Epithelial cell of proximal tubule (primary cell): ENCODE data around the gene MDP1. TPM values are rescaled to one million over a fixed set of nuclear protein-coding genes. Genes with fewer than 3 reads are reported as not detected.
"Not testable (repeated sequence)": the region's sequence is repeated elsewhere in the genome, so short reads cannot be mapped to it uniquely, and the experiment has no call there.

Experiments
- DNase-seq: peaks from one replicate; pipeline ENCODE4 v3.0.0-alpha.2; 2011; ENCODE audit warnings: low read depth
- H3K4me3 ChIP-seq: 2 replicates; pipeline ENCODE4 v1.5.1; 2011; ENCODE audit warnings: low read depth, mild to moderate bottlenecking, low read length
- CTCF ChIP-seq: conservative IDR thresholded peaks from 2 replicates; pipeline ENCODE4 v1.5.1; 2012; ENCODE audit warnings: low read depth, mild to moderate bottlenecking, low read length
- total RNA-seq: library from RNA; depleted of rRNA; stranded (reverse); fragments of >200 nt; gene quantifications from 2 replicates; pipeline ENCODE4 v1.2.3, GENCODE V29; 2015

Gene MDP1
- total RNA-seq, 1 donor from 2014 or later, result 26.1 TPM

DNA sequence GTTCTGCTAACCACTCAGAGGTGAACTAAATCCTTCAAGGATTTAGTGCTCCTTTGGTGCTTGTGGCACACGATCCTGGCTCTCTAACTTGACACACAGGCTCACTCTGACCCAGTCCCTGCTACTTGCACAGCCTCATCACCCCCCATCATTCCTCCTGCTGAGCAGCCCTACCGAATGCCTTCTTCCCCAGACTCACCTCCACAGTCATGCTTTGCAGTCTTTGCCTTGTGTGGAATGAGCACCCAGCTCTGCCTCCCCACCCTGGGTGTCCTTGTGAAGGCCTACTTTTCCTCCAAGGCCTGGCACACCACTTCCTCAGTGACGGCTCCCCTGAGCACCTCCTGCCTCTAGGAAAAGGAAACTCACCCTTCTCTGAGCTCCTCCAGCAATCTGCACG lies 34.5 kb upstream of the MDP1 start:
- no peak for DNase-seq
- H3K4me3 ChIP-seq, result no peak overlapping the region
- no peak for TF ChIP-seq CTCF

DNA sequence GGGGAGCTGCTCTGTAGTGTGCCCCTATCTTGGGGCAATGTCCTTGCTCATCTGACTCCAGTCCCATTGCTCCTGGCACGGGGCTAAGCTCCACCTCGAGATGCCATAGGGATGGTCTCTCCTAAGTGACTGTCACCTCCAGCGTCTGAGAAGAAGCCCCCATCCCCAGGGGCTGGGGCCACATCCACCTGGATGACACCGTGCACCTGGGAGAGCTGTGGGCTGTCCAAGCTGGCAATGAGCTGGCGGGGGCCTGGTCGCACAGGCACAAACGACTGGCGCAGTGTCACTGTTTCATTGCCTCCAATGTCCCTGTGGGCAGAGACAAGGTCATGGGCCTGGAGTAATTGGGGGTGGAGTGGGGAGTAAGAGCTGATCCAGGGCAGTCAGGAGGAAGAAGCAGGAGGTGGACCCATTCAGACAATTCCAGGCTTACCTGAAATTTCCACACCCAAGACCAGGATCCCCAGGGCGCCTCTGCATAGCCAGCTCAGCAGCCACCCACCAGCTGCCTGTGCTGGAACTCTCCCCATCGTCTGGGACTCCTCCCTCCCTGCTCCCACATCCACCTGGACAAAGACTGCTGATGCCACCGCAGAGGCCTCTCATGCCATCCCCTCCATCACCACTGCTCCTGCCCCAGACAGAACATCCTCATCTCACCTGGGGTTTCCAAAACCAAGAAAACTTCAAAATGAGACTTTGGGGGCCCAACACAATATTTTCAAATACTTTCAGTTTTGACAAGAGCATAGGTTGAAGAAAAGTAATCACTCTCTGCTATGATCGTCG lies 33.6 kb upstream of the MDP1 start:
- H3K4me3 ChIP-seq, result no peak overlapping the region
- no peak for DNase-seq
- TF ChIP-seq CTCF, result no peak

DNA sequence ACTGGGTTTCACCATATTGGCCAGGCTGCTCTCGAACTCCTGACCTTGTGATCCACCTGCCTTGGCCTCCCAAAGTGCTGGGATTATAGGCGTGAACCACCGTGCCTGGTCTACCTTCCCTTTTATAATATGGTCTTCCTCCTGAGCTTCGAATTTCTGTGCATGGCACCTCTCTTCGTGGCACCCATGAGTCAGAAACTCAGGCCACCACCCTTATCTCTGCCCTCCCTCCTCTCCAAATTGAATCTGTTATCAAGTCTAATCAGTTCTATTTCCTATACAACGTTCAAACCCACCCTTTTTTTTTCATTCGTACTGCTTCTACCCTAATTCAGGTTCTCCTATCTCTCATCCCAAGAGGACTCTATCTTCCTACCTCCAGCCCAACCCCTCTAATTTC lies 31.6 kb upstream of the MDP1 start:
- DNase-seq, result no peak
- no peak for TF ChIP-seq CTCF
- H3K4me3 ChIP-seq, result no peak overlapping the region

DNA sequence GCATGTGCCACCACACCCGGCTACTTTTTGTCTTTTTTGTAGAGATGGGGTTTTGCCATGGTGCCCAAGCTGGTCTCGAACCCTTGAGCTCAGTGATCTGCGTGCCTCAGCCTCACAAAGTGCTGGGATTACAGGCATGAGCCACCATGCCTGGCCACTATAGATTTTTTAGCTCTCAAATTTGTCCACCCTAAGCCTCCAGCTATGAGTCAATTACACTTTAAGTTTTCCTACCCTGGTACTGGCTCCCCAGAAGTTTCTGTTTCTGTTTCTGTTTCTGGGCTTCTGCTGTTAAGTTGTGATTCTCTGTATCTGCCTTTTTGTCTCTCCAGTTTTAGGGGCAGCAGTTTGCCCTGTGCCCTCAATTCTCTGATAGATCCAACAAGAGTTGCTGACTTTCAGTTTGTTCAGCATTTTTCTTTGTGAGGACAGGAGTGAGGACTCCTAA lies 30.9 kb upstream of the MDP1 start:
- DNase-seq, result no peak
- no peak for TF ChIP-seq CTCF
- no peak overlapping the region for H3K4me3 ChIP-seq

- not testable (repeated sequence) for DNase-seq, H3K4me3 ChIP-seq
Observed at GRCh38 chr14:24245350-24245749, 29.5 kb upstream of the MDP1 start.

GRCh38 chr14:24243336-24243836 lies 27.5 kb upstream of the MDP1 start:
- no peak for DNase-seq
- no peak for TF ChIP-seq CTCF
- peak overlapping the region; percentile 83 for H3K4me3 ChIP-seq

- DNase-seq, result no peak
Observed at GRCh38 chr14:24241829-24242443, 26.1 kb upstream of the MDP1 start.

More at GRCh38 chr14:24241829-24242443, 26.1 kb upstream of the MDP1 start:
- H3K4me3 ChIP-seq, result peak overlapping the region; percentile 83
- TF ChIP-seq CTCF, result peak; percentile 55
